22Rv1 (cell line): ENCODE results near the gene NPC2.

Experiments
- ZFX ChIP-seq: fragments of 450-650 bp; IDR thresholded peaks from 2 replicates; pipeline ENCODE4 v1.6.1; 2017; ENCODE audit warnings: antibody characterized with exemption, borderline replicate concordance
- TF ChIP-seq, protein P1 (sequence below): fragments of 450-650 bp; IDR thresholded peaks from 2 replicates; pipeline ENCODE4 v1.5.1; 2017; ENCODE audit warnings: mild to moderate bottlenecking

DNA sequence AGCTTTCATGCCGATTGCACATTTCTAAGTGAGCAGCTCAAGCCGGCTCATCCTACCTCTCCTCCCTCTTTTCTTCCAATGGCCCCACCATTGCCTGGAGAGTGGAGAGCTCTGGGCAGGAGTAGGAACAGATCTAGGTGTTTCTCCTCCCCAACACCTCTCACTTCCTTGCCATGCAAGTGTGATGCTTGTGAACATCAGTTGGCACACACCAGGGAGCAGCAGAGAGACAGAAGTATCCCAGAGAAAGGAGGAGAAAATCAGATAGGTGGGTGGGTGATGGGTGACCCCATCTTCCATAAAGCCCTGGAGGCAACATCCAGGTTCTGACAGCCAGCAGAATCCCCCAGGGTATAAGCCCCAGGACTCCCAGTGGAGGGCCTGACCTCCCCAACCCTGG is 27.8 kb downstream of the NPC2 start:
- TF ChIP-seq, protein P1, sequence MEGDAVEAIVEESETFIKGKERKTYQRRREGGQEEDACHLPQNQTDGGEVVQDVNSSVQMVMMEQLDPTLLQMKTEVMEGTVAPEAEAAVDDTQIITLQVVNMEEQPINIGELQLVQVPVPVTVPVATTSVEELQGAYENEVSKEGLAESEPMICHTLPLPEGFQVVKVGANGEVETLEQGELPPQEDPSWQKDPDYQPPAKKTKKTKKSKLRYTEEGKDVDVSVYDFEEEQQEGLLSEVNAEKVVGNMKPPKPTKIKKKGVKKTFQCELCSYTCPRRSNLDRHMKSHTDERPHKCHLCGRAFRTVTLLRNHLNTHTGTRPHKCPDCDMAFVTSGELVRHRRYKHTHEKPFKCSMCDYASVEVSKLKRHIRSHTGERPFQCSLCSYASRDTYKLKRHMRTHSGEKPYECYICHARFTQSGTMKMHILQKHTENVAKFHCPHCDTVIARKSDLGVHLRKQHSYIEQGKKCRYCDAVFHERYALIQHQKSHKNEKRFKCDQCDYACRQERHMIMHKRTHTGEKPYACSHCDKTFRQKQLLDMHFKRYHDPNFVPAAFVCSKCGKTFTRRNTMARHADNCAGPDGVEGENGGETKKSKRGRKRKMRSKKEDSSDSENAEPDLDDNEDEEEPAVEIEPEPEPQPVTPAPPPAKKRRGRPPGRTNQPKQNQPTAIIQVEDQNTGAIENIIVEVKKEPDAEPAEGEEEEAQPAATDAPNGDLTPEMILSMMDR = no peak
- TF ChIP-seq ZFX = no peak
